B cell (primary cell): ENCODE data around the gene AUTS2. TPM values are rescaled to one million over a fixed set of nuclear protein-coding genes. Genes with fewer than 3 reads are reported as not detected.

Experiments used
- ATAC-seq: fragments of 200-7000 bp; cut with Tn5 transposase; one replicate; pipeline ENCODE4 v1.10.0; 2021; ENCODE audit warnings: low read depth, mild to moderate bottlenecking, moderate number of reproducible peaks, moderate library complexity
- CTCF ChIA-PET: fragments of 350-600 bp; sonication (Branson Sonifier 250); formaldehyde crosslinking; loops from one replicate; lab custom pipeline; 2021; ENCODE audit warnings: antibody characterized with exemption, inconsistent platforms; lab: Charles Lee
- POLR2A ChIA-PET: fragments of 350-600 bp; sonication (Branson Sonifier 250); formaldehyde crosslinking; loops from one replicate; lab custom pipeline; 2021; ENCODE audit warnings: antibody characterized with exemption; lab: Charles Lee
- DNase-seq: peaks from one replicate; pipeline ENCODE4 v3.0.0; 2013
- H2AFZ ChIP-seq: 2 replicates; pipeline ENCODE4 v1.6.1; 2012; ENCODE audit warnings: mild to moderate bottlenecking, low read depth, low read length; ENCODE audit not compliant: insufficient read depth, poor library complexity, severe bottlenecking
- H3K27ac ChIP-seq, 2 donors: 1 replicate in 1 of 2; 2 replicates in 1 of 2; pipeline ENCODE4 v1.5.1; 2012 to 2013; ENCODE audit warnings: low read length in 2 of 2, mild to moderate bottlenecking in 2 of 2, moderate library complexity in 1 of 2
- H3K27me3 ChIP-seq, 4 experiments: fragments of 200-600 bp in 1 of 4; sonication (generic) in 1 of 4; replicated peaks in 1 of 4; 1 replicate in 2 of 4; 2 replicates in 2 of 4; pipeline versions ENCODE4 v1.6.1 to v1.7.0; 2013 to 2016; ENCODE audit warnings: low read length in 3 of 4, mild to moderate bottlenecking in 2 of 4, mixed read lengths in 1 of 4, moderate library complexity in 1 of 4; ENCODE audit not compliant: insufficient read depth in 4 of 4, control insufficient read depth in 3 of 4; ENCODE audit errors: control extremely low read depth in 1 of 4
- H3K36me3 ChIP-seq, 2 experiments: replicated peaks in 1 of 2; 1 replicate in 1 of 2; 2 replicates in 1 of 2; pipeline versions ENCODE4 v1.6.1 to v1.7.1; 2013; ENCODE audit warnings: low read length in 1 of 2; ENCODE audit not compliant: insufficient read depth in 2 of 2, control insufficient read depth in 1 of 2; ENCODE audit errors: control extremely low read depth in 1 of 2, extremely low read depth in 1 of 2
- H3K4me1 ChIP-seq, 2 donors: fragments of 200-600 bp in 1 of 2; sonication (generic) in 1 of 2; 1 replicate in 1 of 2; 2 replicates in 1 of 2; pipeline versions ENCODE4 v1.5.1 to v1.6.1; 2013 to 2017; ENCODE audit warnings: low read length in 2 of 2; ENCODE audit not compliant: control insufficient read depth in 2 of 2, insufficient read depth in 2 of 2
- H3K4me2 ChIP-seq: replicated peaks from 2 replicates; pipeline ENCODE3; 2012; ENCODE audit warnings: mild to moderate bottlenecking, low read depth, low read length; ENCODE audit not compliant: poor library complexity, severe bottlenecking
- H3K4me3 ChIP-seq, 5 experiments: fragments of 200-600 bp in 1 of 5; sonication (generic) in 1 of 5; 1 replicate in 3 of 5; 2 replicates in 2 of 5; pipeline versions ENCODE4 v1.5.1 to v1.7.0; 2011 to 2016; ENCODE audit warnings: low read length in 4 of 5, mild to moderate bottlenecking in 4 of 5, low read depth in 2 of 5, control low read depth in 1 of 5, moderate library complexity in 1 of 5; ENCODE audit not compliant: insufficient read depth in 1 of 5; ENCODE audit errors: control extremely low read depth in 1 of 5, extremely low read depth in 1 of 5
- H3K79me2 ChIP-seq: fragments of 200-600 bp; sonication (generic); one replicate; pipeline ENCODE4 v1.6.0; 2016; ENCODE audit warnings: low read length; ENCODE audit not compliant: control insufficient read depth, insufficient read depth
- H3K9ac ChIP-seq: fragments of 200-600 bp; sonication (generic); 2 replicates; pipeline ENCODE4 v1.6.1; 2017; ENCODE audit warnings: mild to moderate bottlenecking, low read length, moderate library complexity
- H3K9me3 ChIP-seq, 3 donors: one replicate each; pipeline versions ENCODE4 v1.6.1 to v1.7.1; 2013; ENCODE audit warnings: low read length in 2 of 3; ENCODE audit not compliant: control insufficient read depth in 2 of 3, insufficient read depth in 1 of 3; ENCODE audit errors: control extremely low read depth in 1 of 3
- H4K20me1 ChIP-seq: 2 replicates; pipeline ENCODE4 v1.6.0; 2012; ENCODE audit warnings: mild to moderate bottlenecking, low read length; ENCODE audit not compliant: insufficient read depth, control insufficient read depth, poor library complexity, severe bottlenecking
- H3K27ac Mint-ChIP-seq: one replicate; pipeline ENCODE4 v1.8.0; 2021; ENCODE audit warnings: mixed read lengths
- H3K27me3 Mint-ChIP-seq: one replicate; pipeline ENCODE4 v1.8.0; 2021; ENCODE audit warnings: mixed read lengths
- H3K4me1 Mint-ChIP-seq: one replicate; pipeline ENCODE4 v1.8.0; 2021; ENCODE audit warnings: mixed read lengths
- H3K4me3 Mint-ChIP-seq: one replicate; pipeline ENCODE4 v1.8.0; 2021; ENCODE audit warnings: mixed read lengths
- H3K9me3 Mint-ChIP-seq: one replicate; pipeline ENCODE4 v1.8.0; 2022; ENCODE audit warnings: mixed read lengths; ENCODE audit not compliant: insufficient read depth
- EZH2 ChIP-seq: IDR thresholded peaks from 2 replicates; pipeline ENCODE4 v1.6.1; 2012; ENCODE audit warnings: borderline replicate concordance, low read depth, mild to moderate bottlenecking, moderate library complexity, low read length; ENCODE audit not compliant: insufficient read depth, poor library complexity, severe bottlenecking
- WGBS: methylation state at CpG from one replicate; pipeline ENCODE4 v1.1.5; 2013; ENCODE audit warnings: missing lambda C conversion rate; ENCODE audit not compliant: insufficient coverage; 5-methylcytosine and 5-hydroxymethylcytosine counted together
- intact Hi-C: fragments of 100-400 bp; cut with micrococcal nuclease; formaldehyde crosslinking; loops from one replicate; pipeline ENCODE4 v1.10.0; 2022
- polyA plus RNA-seq: library from polyadenylated mRNA; depleted of rRNA; stranded (reverse); fragments of >200 nt; gene quantifications from 2 replicates; pipeline ENCODE4 v1.2.3, GENCODE V29; 2012
- total RNA-seq, 2 donors: library from RNA; stranded (reverse); fragments of 120-200 nt in 1 of 2; gene quantifications; 1 replicate in 1 of 2; 2 replicates in 1 of 2; pipeline versions ENCODE4 v1.2.3 to v1.2.4, GENCODE V29; 2013 to 2022
- TF ChIP-seq, protein P1 (sequence below): fragments of 200-600 bp; IDR thresholded peaks from one replicate; pipeline ENCODE4 v1.8.0; 2022; ENCODE audit warnings: antibody characterized with exemption, mild to moderate bottlenecking

Gene AUTS2
- total and polyA plus RNA-seq, 2 donors (not counting 1 experiment from before 2014, with no cell fraction given) = 22.3 to 35.0 TPM

- Histone ChIP-seq H3K79me2 (no peaks in the 10 kb centered on the region), H3K36me3 (no peaks in the 10 kb centered on the region), H4K20me1 (no peaks in the 10 kb centered on the region), H3K9ac (no peak overlapping the region), H3K4me2 (no peak overlapping the region), H3K27ac (no peak overlapping the region), H3K27me3 (no peaks in the 10 kb centered on the region), H3K4me1 (no peaks in the 10 kb centered on the region), H2AFZ (no peak overlapping the region), H3K9me3 (no peaks in the 10 kb centered on the region), H3K4me3 (no peak overlapping the region)
- no peak for ATAC-seq
- DNase-seq = no peak
- WGBS = 92% methylated on average over 2 of the region's 6 CpGs
- Mint-ChIP-seq H3K4me1 (no peaks in the 10 kb centered on the region), H3K9me3 (no peaks in the 10 kb centered on the region), H3K27ac (no peak overlapping the region), H3K4me3 (no peak overlapping the region), H3K27me3 (no peaks in the 10 kb centered on the region)
- intact Hi-C loops = no loop called here
- ChIA-PET POLR2A (no interaction called here), CTCF (interaction anchor here (0.6 kb wide), 1 partner anchor 293 kb away, joined by 4 read pairs; no protein-coding TSS in a partner anchor)
- TF ChIP-seq EZH2 = no peak
- TF ChIP-seq, protein P1, sequence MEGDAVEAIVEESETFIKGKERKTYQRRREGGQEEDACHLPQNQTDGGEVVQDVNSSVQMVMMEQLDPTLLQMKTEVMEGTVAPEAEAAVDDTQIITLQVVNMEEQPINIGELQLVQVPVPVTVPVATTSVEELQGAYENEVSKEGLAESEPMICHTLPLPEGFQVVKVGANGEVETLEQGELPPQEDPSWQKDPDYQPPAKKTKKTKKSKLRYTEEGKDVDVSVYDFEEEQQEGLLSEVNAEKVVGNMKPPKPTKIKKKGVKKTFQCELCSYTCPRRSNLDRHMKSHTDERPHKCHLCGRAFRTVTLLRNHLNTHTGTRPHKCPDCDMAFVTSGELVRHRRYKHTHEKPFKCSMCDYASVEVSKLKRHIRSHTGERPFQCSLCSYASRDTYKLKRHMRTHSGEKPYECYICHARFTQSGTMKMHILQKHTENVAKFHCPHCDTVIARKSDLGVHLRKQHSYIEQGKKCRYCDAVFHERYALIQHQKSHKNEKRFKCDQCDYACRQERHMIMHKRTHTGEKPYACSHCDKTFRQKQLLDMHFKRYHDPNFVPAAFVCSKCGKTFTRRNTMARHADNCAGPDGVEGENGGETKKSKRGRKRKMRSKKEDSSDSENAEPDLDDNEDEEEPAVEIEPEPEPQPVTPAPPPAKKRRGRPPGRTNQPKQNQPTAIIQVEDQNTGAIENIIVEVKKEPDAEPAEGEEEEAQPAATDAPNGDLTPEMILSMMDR = no peak
Measured at GRCh38 chr7:70321016-70321590, 722.8 kb downstream of the AUTS2 start.

GRCh38 chr7:70322856-70323255, 724.6 kb downstream of the AUTS2 start:
- H3K27ac Mint-ChIP-seq = no peak overlapping the region
- no peaks in the 10 kb centered on the region for H3K4me1 Mint-ChIP-seq
- no peak overlapping the region for H3K4me3 ChIP-seq
- H3K4me2 ChIP-seq = no peak overlapping the region
- no peaks in the 10 kb centered on the region for H4K20me1 ChIP-seq
- H3K79me2 ChIP-seq = no peaks in the 10 kb centered on the region
- no peaks in the 10 kb centered on the region for H3K36me3 ChIP-seq
- no peaks in the 10 kb centered on the region for H3K9me3 Mint-ChIP-seq
- H3K9me3 ChIP-seq = no peaks in the 10 kb centered on the region
- TF ChIP-seq, protein P1 = no peak
- TF ChIP-seq EZH2 = no peak
- intact Hi-C loops = no loop called here
- ChIA-PET CTCF (no interaction called here), POLR2A (no interaction called here)
- H3K4me1 ChIP-seq = no peaks in the 10 kb centered on the region
- no peak overlapping the region for H2AFZ ChIP-seq
- no peak overlapping the region for H3K9ac ChIP-seq
- no peaks in the 10 kb centered on the region for H3K27me3 ChIP-seq
- no peak overlapping the region for H3K4me3 Mint-ChIP-seq
- ATAC-seq (no peak), DNase-seq (no peak)
- H3K27me3 Mint-ChIP-seq = no peaks in the 10 kb centered on the region
- 86% methylated on average over 1 of the region's 1 CpG for WGBS
- no peak overlapping the region for H3K27ac ChIP-seq
